HG02610 (cell line): ENCODE measurements around the gene SLC45A1.

Experiments used
- ATAC-seq: cut with Tn5 transposase; IDR thresholded peaks from one replicate; pipeline ENCODE4 v1.9.1; 2021; ENCODE audit warnings: mild to moderate bottlenecking, moderate library complexity; ENCODE audit not compliant: unreplicated experiment

Gene SLC45A1

GRCh38 chr1:8352471-8352845 lies 34.5 kb downstream of the SLC45A1 start:
- ATAC-seq = no peak

GRCh38 chr1:8352886-8353785 lies 35.2 kb downstream of the SLC45A1 start:
- ATAC-seq = no peak

- no peak for ATAC-seq
Measured at GRCh38 chr1:8354038-8354437, 36.1 kb downstream of the SLC45A1 start.

GRCh38 chr1:8355439-8356255 lies 37.7 kb downstream of the SLC45A1 start:
- ATAC-seq = no peak

- no peak for ATAC-seq
Measured at GRCh38 chr1:8356256-8357209, 38.6 kb downstream of the SLC45A1 start.

- ATAC-seq = no peak
Measured at GRCh38 chr1:8357329-8358101, 39.6 kb downstream of the SLC45A1 start.

- no peak for ATAC-seq
Measured at GRCh38 chr1:8358241-8358896, 40.5 kb downstream of the SLC45A1 start.

GRCh38 chr1:8358897-8359616 lies 41.1 kb downstream of the SLC45A1 start:
- ATAC-seq = no peak

GRCh38 chr1:8359617-8360481 lies 41.9 kb downstream of the SLC45A1 start:
- ATAC-seq = no peak

GRCh38 chr1:8360493-8361197 lies 42.7 kb downstream of the SLC45A1 start:
- no peak for ATAC-seq

- no peak for ATAC-seq
Measured at GRCh38 chr1:8361198-8361849, 43.4 kb downstream of the SLC45A1 start.

- ATAC-seq = no peak
Measured at GRCh38 chr1:8362701-8363101, 44.8 kb downstream of the SLC45A1 start.

- no peak for ATAC-seq
Measured at GRCh38 chr1:8363186-8363766, 45.4 kb downstream of the SLC45A1 start.

- ATAC-seq = no peak
Measured at GRCh38 chr1:8363767-8364301, 45.9 kb downstream of the SLC45A1 start.

GRCh38 chr1:8364528-8365442 lies 46.9 kb downstream of the SLC45A1 start:
- ATAC-seq = no peak
